Astrocyte (in vitro differentiated cells and primary cell): Measurements from ENCODE around the gene ATF6.

ENCODE experiments used
- EZH2 ChIP-seq: IDR thresholded peaks from 2 replicates; pipeline ENCODE4 v1.6.1; 2012; ENCODE audit warnings: mild to moderate bottlenecking, low read length, inconsistent platforms; ENCODE audit not compliant: insufficient read depth
- TF ChIP-seq, protein P1 (sequence below): IDR thresholded peaks from 2 replicates; pipeline ENCODE4 v1.5.1; 2011; ENCODE audit warnings: low read depth, mild to moderate bottlenecking, inconsistent platforms, low read length, moderate library complexity; ENCODE audit not compliant: insufficient read depth

- TF ChIP-seq, protein P1, sequence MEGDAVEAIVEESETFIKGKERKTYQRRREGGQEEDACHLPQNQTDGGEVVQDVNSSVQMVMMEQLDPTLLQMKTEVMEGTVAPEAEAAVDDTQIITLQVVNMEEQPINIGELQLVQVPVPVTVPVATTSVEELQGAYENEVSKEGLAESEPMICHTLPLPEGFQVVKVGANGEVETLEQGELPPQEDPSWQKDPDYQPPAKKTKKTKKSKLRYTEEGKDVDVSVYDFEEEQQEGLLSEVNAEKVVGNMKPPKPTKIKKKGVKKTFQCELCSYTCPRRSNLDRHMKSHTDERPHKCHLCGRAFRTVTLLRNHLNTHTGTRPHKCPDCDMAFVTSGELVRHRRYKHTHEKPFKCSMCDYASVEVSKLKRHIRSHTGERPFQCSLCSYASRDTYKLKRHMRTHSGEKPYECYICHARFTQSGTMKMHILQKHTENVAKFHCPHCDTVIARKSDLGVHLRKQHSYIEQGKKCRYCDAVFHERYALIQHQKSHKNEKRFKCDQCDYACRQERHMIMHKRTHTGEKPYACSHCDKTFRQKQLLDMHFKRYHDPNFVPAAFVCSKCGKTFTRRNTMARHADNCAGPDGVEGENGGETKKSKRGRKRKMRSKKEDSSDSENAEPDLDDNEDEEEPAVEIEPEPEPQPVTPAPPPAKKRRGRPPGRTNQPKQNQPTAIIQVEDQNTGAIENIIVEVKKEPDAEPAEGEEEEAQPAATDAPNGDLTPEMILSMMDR = no peak
- TF ChIP-seq EZH2 = no peak
These were observed 185.5 kb downstream of the ATF6 start for GRCh38 chr1:161951646-161952045.
